BE2C (cell line): ENCODE measurements around the gene MYBL2. TPM values are rescaled to one million over a fixed set of nuclear protein-coding genes. Genes with fewer than 3 reads are reported as not detected.
"Not testable (repeated sequence)": the region's sequence is repeated elsewhere in the genome, so short reads cannot be mapped to it uniquely, and the experiment has no call there.

Experiments
- DNase-seq: peaks from one replicate; pipeline ENCODE4 v3.0.0-alpha.2; 2020
- H3K27me3 ChIP-seq: fragments of 250-450 bp; sonication (Bioruptor Pico); 2 replicates; pipeline ENCODE4 v1.5.1; 2020; ENCODE audit warnings: mild to moderate bottlenecking
- H3K36me3 ChIP-seq: fragments of 250-450 bp; sonication (Bioruptor Pico); 2 replicates; pipeline ENCODE4 v1.5.1; 2020; ENCODE audit warnings: mild to moderate bottlenecking
- H3K4me1 ChIP-seq: fragments of 250-450 bp; sonication (Bioruptor Pico); 2 replicates; pipeline ENCODE4 v1.5.1; 2020
- H3K4me3 ChIP-seq: 2 replicates; pipeline ENCODE4 v1.5.1; 2011; ENCODE audit warnings: low read depth, low read length
- H3K9me3 ChIP-seq: fragments of 250-450 bp; sonication (Bioruptor Pico); 2 replicates; pipeline ENCODE4 v1.5.1; 2020
- polyA plus RNA-seq: library from polyadenylated mRNA; unstranded; fragments of >200 nt; gene quantifications from one replicate; pipeline ENCODE4 v1.2.1, GENCODE V29; 2012; ENCODE audit warnings: low read depth, missing spikeins; ENCODE audit not compliant: insufficient read length, insufficient read depth
- TF ChIP-seq, protein P1 (sequence below): IDR thresholded peaks from 2 replicates; pipeline ENCODE4 v1.5.1; 2012; ENCODE audit warnings: mild to moderate bottlenecking, low read depth, low read length

The MYBL2 gene
- polyA plus RNA-seq, result 21.0 TPM

DNA sequence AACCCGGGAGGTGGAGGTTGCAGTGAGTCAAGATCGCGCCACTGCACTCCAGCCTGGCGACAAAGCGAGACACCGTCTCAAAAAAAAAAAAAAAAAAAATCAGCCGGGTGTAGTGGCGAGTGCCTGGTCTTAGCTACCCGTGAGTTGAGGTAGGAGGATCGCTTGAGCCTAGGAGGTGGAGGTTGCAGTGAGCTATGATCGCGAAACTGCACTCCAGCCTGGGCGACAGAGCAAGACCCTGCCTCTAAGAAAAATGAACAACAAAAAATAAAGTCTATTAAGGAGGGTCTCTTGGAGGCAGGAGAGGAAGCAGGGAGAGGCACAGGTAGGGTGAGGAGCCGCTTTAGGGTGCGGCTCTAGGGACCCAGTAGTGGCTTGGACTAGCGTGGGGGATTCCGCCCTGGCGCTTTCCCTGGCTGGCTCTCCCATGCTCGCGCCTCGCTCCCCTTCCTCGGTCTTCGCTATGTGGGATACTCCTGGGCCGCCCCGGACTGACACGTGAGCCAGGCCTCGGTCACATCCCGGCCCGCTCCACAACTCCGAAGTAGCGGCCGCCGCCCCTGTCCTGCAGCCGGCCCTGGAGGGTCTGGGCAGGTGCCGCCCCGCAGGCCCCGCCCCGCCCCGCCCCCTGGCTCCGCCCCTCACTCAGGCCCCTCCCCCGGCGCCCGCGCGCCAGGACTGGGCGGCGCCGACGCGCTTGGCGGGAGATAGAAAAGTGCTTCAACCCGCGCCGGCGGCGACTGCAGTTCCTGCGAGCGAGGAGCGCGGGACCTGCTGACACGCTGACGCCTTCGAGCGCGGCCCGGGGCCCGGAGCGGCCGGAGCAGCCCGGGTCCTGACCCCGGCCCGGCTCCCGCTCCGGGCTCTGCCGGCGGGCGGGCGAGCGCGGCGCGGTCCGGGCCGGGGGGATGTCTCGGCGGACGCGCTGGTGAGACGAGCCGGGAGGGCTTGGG, at the start of gene MYBL2:
TSS of gene MYBL2 (plus strand) at position 739 of the 953 bp plus-strand sequence. CDS start at position 909, 170 bp downstream.
- Histone ChIP-seq H3K4me3 (peak within 1 kb of the TSS; percentile 64), H3K4me1 (peaks cover 11% of the 10 kb centered on the region), H3K9me3 (no peaks in the 10 kb centered on the region), H3K27me3 (no peaks in the 10 kb centered on the region), H3K36me3 (peaks cover 2% of the 10 kb centered on the region; the same call in 1 of the 2 replicates)
- DNase-seq, result peak; percentile 84
- TF ChIP-seq, protein P1, sequence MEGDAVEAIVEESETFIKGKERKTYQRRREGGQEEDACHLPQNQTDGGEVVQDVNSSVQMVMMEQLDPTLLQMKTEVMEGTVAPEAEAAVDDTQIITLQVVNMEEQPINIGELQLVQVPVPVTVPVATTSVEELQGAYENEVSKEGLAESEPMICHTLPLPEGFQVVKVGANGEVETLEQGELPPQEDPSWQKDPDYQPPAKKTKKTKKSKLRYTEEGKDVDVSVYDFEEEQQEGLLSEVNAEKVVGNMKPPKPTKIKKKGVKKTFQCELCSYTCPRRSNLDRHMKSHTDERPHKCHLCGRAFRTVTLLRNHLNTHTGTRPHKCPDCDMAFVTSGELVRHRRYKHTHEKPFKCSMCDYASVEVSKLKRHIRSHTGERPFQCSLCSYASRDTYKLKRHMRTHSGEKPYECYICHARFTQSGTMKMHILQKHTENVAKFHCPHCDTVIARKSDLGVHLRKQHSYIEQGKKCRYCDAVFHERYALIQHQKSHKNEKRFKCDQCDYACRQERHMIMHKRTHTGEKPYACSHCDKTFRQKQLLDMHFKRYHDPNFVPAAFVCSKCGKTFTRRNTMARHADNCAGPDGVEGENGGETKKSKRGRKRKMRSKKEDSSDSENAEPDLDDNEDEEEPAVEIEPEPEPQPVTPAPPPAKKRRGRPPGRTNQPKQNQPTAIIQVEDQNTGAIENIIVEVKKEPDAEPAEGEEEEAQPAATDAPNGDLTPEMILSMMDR, result no peak

DNA sequence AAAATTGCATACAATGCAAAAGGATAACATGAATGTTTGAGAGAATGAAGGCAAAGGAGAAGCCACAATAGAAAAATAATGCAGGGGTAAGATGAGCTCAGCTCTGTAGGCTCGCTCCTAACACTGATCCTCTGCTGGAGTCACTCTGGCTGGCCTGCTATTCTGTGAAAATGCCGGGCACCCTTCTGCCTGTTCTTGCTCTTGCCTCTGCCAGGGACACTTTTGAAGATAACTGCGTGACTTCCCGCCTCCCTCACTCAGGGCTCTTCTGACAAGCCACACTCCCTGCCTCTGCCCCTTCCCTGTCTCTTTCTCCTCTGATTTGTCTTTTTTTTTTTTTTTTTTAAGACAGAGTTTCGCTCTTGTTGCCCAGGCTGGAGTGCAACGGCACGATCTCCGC, 35.3 kb upstream of the MYBL2 start:
- no peak overlapping the region for H3K4me3 ChIP-seq
- no peaks in the 10 kb centered on the region for H3K27me3 ChIP-seq
- peaks cover 9% of the 10 kb centered on the region for H3K36me3 ChIP-seq
- no peaks in the 10 kb centered on the region for H3K9me3 ChIP-seq
- no peak for DNase-seq
- TF ChIP-seq, protein P1, result no peak
- H3K4me1 ChIP-seq, result no peaks in the 10 kb centered on the region

DNA sequence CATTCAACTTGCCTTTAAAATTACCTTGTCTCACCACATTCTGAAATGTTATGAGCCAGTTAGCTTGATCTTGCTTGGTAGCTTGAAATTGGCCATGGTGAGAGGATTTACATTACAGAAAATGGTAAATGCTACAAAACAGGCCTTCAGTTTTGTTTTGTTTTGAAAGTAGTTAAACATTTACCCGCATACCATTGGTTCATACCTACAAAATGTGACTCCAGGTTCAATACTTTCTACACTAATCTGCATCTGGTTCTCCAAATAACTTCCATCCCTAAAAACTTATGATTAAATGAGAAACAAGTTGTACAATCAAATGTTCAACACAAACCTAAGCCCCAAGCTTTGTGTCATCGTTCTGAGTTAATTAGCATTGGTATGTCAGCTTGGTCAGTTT, 30.5 kb upstream of the MYBL2 start:
- Histone ChIP-seq H3K4me1 (no peaks in the 10 kb centered on the region), H3K36me3 (peaks cover 9% of the 10 kb centered on the region), H3K27me3 (no peaks in the 10 kb centered on the region), H3K4me3 (no peak overlapping the region), H3K9me3 (no peaks in the 10 kb centered on the region)
- TF ChIP-seq, protein P1, result no peak
- no peak for DNase-seq

DNA sequence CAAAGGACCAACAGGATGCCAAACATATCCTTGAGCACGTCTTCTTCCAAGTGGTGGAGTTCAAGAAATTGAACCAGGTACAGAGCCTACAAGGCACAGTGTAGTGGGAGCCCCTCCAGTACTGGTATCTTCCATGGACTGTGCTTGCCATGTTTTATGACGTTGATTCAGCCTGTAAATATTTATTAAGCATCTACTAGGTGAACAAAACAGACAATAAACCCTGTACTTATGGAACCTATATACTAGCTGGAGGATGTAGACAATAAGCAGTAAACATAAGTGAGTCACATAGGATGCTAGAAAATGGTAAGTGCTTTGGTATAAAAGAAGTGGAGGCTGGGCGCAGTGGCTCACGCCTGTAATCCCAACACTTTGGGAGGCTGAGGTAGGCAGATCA, 24.4 kb upstream of the MYBL2 start:
- no peak for DNase-seq
- Histone ChIP-seq H3K27me3 (no peaks in the 10 kb centered on the region), H3K4me3 (no peak overlapping the region), H3K9me3 (no peaks in the 10 kb centered on the region), H3K4me1 (no peaks in the 10 kb centered on the region), H3K36me3 (peaks cover 6% of the 10 kb centered on the region)
- TF ChIP-seq, protein P1, result no peak

DNA sequence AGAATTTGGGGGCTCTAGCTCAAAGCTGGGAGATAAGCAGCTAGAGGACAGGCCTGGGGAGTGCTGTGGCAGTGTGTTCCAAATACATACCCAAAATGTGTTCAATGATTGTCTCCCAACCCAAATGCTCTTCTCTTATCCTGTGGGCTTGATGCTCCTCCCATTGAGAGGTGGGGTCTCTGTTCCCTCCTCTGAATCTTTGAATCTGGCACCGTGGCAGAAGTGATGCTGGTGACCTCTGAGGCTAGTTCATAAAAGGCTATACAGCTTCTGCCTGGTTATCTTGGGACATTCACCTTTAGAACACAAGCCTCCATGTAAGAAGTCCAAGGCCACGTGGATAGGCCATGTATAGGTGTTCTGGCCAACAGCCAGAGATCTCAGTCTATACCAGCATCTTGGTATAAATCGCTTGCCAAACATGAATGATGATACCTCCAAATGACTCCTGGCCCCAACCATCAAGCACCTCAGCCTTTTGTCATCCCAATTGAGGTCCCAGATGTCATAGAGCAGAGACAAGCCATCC, 15.9 kb upstream of the MYBL2 start:
- Histone ChIP-seq H3K36me3 (no peaks in the 10 kb centered on the region; the same call in 1 of the 2 replicates), H3K9me3 (no peaks in the 10 kb centered on the region), H3K4me3 (no peak overlapping the region), H3K27me3 (no peaks in the 10 kb centered on the region), H3K4me1 (no peaks in the 10 kb centered on the region)
- TF ChIP-seq, protein P1, result no peak
- DNase-seq, result no peak

DNA sequence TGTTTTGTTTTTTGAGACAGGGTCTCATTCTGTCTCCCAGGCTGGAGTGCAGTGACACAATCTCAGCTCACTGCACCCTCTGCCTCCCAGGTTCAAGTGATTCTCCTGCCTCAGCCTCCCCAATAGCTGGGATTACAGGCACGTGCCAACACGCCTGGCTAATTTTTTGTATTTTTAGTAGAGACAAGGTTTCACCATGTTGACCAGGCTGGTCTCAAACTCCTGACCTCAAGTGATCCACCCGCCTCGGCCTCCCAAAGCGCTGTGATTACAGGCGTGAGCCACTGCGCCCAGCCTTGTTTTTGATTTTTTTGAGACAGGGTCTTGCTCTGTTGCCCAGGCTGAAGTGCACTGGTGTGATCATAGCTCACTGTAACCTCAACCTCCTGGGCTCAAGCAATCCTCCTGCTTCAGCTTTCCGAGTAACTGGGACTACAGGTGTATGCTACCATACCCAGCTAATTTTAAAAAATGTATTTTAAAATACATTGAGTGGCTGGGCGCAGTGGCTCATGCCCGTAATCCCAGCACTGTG, 15.2 kb upstream of the MYBL2 start:
- not testable (repeated sequence) for H3K4me3 ChIP-seq, H3K4me1 ChIP-seq, H3K36me3 ChIP-seq, DNase-seq, H3K9me3 ChIP-seq, H3K27me3 ChIP-seq
